Measurements from ENCODE around the gene RASSF1. TPM values are rescaled to one million over a fixed set of nuclear protein-coding genes. Genes with fewer than 3 reads are reported as not detected.
A peak's percentile ranks its signal among the peaks of the same experiment; 100 is the strongest.

The RASSF1 gene
- total and polyA plus RNA-seq, 2 of the 13 experiments (the other 11 are each of a cell fraction or from before 2014, with no cell fraction given) = 10.2 to 27.5 TPM

DNA sequence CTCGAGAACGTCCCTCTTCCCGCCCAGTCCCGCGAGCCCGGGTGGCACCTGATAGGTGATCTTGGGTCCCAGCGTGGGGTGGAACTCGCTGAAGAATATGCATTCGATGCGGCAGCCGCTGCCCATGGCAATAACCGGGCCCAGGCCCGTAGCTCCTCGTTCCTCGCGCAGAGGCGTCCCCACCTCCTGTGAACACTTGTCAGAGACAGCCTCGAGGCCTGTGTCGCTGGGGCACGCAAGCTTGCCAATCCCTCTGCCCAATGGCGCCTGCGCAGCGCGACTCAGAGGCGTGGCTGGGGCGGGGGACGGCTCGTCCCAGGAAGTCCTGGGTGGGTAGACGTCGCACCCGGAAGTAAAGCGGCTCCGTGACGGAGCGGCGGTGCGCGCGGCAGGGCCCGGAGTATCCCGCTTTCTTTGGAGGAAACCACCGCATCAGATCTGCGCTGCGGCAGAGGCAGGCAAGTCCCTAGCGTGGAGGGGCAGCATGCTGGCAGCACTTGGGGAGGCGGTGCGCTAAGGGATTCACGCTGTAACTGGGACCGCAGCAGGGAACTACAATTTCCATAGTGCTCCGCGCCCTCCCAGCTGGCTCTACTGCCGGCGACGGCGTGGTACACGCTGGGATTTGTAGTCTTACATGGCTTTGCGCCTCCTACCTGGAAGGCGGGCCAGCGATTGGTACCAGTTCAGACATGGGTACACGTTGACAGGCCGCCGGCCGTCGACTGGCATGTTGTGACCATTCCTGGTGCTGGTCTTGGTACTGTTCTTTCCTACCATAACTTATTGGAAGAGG lies 10.1 kb upstream of the RASSF1 start, which contains the start of the genes CYB561D2 and NPRL2 (continued):
- TF ChIP-seq FOXJ3 (CRISPR knock-in tag; IDR thresholded peaks at IDR 0.05; ENCODE audit: borderline replicate concordance) = peak; percentile 47; the same call in 1 of the 2 replicates
- TF ChIP-seq, protein P1, sequence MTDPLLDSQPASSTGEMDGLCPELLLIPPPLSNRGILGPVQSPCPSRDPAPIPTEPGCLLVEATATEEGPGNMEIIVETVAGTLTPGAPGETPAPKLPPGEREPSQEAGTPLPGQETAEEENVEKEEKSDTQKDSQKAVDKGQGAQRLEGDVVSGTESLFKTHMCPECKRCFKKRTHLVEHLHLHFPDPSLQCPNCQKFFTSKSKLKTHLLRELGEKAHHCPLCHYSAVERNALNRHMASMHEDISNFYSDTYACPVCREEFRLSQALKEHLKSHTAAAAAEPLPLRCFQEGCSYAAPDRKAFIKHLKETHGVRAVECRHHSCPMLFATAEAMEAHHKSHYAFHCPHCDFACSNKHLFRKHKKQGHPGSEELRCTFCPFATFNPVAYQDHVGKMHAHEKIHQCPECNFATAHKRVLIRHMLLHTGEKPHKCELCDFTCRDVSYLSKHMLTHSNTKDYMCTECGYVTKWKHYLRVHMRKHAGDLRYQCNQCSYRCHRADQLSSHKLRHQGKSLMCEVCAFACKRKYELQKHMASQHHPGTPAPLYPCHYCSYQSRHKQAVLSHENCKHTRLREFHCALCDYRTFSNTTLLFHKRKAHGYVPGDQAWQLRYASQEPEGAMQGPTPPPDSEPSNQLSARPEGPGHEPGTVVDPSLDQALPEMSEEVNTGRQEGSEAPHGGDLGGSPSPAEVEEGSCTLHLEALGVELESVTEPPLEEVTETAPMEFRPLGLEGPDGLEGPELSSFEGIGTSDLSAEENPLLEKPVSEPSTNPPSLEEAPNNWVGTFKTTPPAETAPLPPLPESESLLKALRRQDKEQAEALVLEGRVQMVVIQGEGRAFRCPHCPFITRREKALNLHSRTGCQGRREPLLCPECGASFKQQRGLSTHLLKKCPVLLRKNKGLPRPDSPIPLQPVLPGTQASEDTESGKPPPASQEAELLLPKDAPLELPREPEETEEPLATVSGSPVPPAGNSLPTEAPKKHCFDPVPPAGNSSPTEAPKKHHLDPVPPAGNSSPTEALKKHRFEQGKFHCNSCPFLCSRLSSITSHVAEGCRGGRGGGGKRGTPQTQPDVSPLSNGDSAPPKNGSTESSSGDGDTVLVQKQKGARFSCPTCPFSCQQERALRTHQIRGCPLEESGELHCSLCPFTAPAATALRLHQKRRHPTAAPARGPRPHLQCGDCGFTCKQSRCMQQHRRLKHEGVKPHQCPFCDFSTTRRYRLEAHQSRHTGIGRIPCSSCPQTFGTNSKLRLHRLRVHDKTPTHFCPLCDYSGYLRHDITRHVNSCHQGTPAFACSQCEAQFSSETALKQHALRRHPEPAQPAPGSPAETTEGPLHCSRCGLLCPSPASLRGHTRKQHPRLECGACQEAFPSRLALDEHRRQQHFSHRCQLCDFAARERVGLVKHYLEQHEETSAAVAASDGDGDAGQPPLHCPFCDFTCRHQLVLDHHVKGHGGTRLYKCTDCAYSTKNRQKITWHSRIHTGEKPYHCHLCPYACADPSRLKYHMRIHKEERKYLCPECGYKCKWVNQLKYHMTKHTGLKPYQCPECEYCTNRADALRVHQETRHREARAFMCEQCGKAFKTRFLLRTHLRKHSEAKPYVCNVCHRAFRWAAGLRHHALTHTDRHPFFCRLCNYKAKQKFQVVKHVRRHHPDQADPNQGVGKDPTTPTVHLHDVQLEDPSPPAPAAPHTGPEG (CRISPR knock-in tag; IDR thresholded peaks at IDR 0.05) = peak; percentile 90
- TF ChIP-seq ZNF501 (CRISPR knock-in tag; IDR thresholded peaks at IDR 0.05) = peak; percentile 98
- TF ChIP-seq, protein P2, sequence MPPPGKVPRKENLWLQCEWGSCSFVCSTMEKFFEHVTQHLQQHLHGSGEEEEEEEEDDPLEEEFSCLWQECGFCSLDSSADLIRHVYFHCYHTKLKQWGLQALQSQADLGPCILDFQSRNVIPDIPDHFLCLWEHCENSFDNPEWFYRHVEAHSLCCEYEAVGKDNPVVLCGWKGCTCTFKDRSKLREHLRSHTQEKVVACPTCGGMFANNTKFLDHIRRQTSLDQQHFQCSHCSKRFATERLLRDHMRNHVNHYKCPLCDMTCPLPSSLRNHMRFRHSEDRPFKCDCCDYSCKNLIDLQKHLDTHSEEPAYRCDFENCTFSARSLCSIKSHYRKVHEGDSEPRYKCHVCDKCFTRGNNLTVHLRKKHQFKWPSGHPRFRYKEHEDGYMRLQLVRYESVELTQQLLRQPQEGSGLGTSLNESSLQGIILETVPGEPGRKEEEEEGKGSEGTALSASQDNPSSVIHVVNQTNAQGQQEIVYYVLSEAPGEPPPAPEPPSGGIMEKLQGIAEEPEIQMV (CRISPR knock-in tag; IDR thresholded peaks at IDR 0.05; ENCODE audit: low read depth) = peak; percentile 84; the same call in 1 of the 2 replicates
- peak; percentile 94; the same call in 1 of the 2 replicates for TF ChIP-seq TEAD2 (CRISPR knock-in tag; IDR thresholded peaks at IDR 0.05)
- TF ChIP-seq SALL2 (CRISPR knock-in tag; IDR thresholded peaks at IDR 0.05) = peak; percentile 94
- peak; percentile 99 for TF ChIP-seq ELF1 (CRISPR knock-in tag; IDR thresholded peaks at IDR 0.05)
- no peak; the same call in 1 of the 2 replicates for TF ChIP-seq NR2F2 (IDR thresholded peaks at IDR 0.05; ENCODE audit: borderline replicate concordance, low read depth)
- TF ChIP-seq ZNF724P (CRISPR knock-in tag; IDR thresholded peaks at IDR 0.05; ENCODE audit: borderline replicate concordance) = peak; percentile 94
- no peak; the same call in 1 of the 2 replicates for TF ChIP-seq ZNF251 (CRISPR knock-in tag; IDR thresholded peaks at IDR 0.05)
- peak; percentile 97 for TF ChIP-seq ZNF30 (CRISPR knock-in tag; IDR thresholded peaks at IDR 0.05)
- peak; percentile 97 for TF ChIP-seq ZNF547 (CRISPR knock-in tag; IDR thresholded peaks at IDR 0.05)
- TF ChIP-seq KDM5B (CRISPR knock-in tag; IDR thresholded peaks at IDR 0.05; ENCODE audit: borderline replicate concordance) = peak; percentile 100
- TF ChIP-seq ZNF883 (CRISPR knock-in tag; IDR thresholded peaks at IDR 0.05; ENCODE audit: not compliant biosample characterization) = peak; percentile 94
- no peak for TF ChIP-seq HNF4G (IDR thresholded peaks at IDR 0.05; ENCODE audit: borderline replicate concordance, low read depth, low read length)
- TF ChIP-seq HNF4G (CRISPR knock-in tag; IDR thresholded peaks at IDR 0.05; ENCODE audit: borderline replicate concordance, low read depth) = peak; percentile 52; the same call in 1 of the 2 replicates
- peak; percentile 53; the same call in 1 of the 2 replicates for TF ChIP-seq NAIF1 (CRISPR knock-in tag; IDR thresholded peaks at IDR 0.05; ENCODE audit: borderline replicate concordance)
- TF ChIP-seq BRD4 (CRISPR knock-in tag; IDR thresholded peaks at IDR 0.05) = 0 out of 2 replicates have a peak, but pooled peaks have one; percentile 22
- peak; percentile 55; the same call in 1 of the 2 replicates for TF ChIP-seq SOX5 (CRISPR knock-in tag; IDR thresholded peaks at IDR 0.05; ENCODE audit: borderline replicate concordance)
- peak; percentile 74 for TF ChIP-seq POGZ (CRISPR knock-in tag; IDR thresholded peaks at IDR 0.05)
- TF ChIP-seq HDAC6 (IDR thresholded peaks at IDR 0.05; ENCODE audit: low read depth, low read length) = no peak
- TF ChIP-seq XRCC5 (optimal IDR thresholded peaks at IDR 0.05; ENCODE audit: low read length) = peak; percentile 85
